Measurements from ENCODE around the gene MAP4.

MAP4 gene

DNA sequence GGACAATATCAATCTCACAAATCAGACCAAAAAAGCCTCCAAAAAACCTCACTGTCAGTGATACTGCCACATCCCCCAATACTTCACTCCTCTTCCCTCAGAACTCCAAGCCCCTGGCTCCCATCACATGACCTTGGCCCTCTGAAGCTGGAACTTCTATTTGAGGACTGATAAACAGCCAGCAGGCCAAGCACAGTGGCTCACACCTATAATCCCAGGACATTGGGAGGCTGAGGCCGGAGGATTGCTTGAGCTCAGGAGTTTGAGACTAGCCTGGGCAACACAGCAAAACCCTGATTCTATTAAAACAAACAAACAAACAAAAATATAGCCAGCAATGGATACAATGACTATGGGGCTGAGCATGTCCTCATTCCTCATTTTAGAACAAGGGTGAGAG lies 55.2 kb downstream of the MAP4 start:
- FAIRE-seq, result no peak

DNA sequence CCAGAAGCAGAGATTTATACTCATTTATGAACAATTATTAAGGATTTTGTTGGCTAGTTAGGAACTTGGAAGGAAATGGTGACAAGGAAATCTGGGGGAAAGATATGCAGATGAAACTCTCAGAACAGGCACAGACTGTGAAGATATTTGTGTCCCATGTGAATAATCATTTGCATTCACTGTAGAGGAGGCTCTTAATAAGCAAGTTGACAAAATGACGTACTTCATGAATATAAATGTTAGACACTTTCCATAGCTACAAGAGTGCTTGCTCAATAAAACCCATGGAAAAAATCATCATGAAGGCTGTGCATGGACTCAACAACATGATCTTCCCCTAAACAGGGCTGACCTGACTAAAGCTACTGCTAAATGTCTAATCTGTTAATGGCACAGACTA lies 59.7 kb downstream of the MAP4 start:
- no peak for FAIRE-seq

DNA sequence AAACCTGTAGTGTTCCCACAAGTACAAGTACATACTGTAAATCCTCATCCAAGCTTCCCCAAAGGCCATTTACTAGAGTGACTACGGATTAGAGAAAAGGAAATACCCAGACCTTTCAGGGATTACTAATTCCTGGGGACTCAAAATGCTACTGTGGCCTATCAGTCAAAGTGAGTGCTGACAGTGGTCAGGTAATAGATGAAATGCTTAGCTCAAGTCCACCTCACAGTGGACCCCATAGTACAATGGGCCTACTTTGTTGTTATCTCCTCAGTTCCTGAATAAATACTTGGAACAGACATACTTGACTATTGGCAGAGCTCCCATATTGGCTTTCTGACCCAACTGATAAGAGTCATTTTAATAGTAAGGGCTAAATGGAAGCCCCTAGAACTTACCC lies 61.6 kb downstream of the MAP4 start:
- no peak for FAIRE-seq

DNA sequence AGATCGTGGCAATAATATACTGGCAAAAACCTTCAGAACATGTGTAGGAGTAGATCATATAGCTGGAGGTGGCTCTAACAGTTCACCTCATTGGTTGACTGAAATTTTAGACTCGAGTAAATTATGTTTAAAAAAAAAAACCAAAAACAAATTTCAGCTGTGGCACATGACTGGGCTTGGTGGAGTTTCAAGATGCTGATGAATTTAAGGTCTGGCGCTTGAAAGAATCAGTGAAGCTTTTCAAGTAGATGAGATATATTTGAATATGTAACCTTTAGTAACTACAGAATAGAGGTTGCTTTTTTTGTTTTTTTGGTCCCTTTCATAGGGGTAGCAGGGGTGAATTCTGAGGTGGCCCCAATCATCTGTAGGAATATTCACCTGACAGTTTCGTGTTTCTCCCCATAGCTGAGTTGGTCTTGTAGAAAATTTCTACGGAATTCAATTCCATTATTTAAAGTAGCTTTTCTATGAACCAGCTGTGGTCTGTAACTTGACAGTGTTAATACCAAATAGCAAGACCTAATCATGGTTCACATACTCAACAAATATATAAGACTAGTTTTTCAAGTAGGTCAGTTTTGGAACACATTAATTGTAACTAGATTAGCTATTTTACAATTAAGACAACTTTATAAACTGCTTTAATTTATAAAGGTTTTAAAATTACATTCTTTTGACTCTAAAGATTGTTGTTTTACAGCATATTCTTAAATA lies 65.6 kb downstream of the MAP4 start:
- no peak for FAIRE-seq

GRCh38 chr3:47949979-47950378 lies 66.2 kb downstream of the MAP4 start:
- FAIRE-seq, result no peak

GRCh38 chr3:47940232-47940631 lies 76.0 kb downstream of the MAP4 start:
- FAIRE-seq, result no peak

- FAIRE-seq, result no peak
Observed at GRCh38 chr3:47932421-47932820, 83.8 kb downstream of the MAP4 start.

GRCh38 chr3:47930979-47931378 lies 85.2 kb downstream of the MAP4 start:
- no peak for FAIRE-seq

- FAIRE-seq, result no peak
Observed at GRCh38 chr3:47916696-47917095, 99.5 kb downstream of the MAP4 start.

- FAIRE-seq, result no peak
Observed at GRCh38 chr3:47916201-47916600, 100.0 kb downstream of the MAP4 start.

GRCh38 chr3:47912006-47912504 lies 104.2 kb downstream of the MAP4 start:
- no peak for FAIRE-seq

GRCh38 chr3:47910777-47911440 lies 105.3 kb downstream of the MAP4 start:
- FAIRE-seq, result no peak

- no peak for FAIRE-seq
Observed at GRCh38 chr3:47910233-47910632, 106.0 kb downstream of the MAP4 start.

GRCh38 chr3:47909607-47910006 lies 106.6 kb downstream of the MAP4 start:
- FAIRE-seq, result no peak

GRCh38 chr3:47908744-47909143 lies 107.5 kb downstream of the MAP4 start:
- FAIRE-seq, result no peak

GRCh38 chr3:47907784-47908183 lies 108.4 kb downstream of the MAP4 start:
- no peak for FAIRE-seq

- no peak for FAIRE-seq
Observed at GRCh38 chr3:47902746-47903145, 113.5 kb downstream of the MAP4 start.

GRCh38 chr3:47901280-47901833 lies 114.9 kb downstream of the MAP4 start:
- FAIRE-seq, result no peak

DNA sequence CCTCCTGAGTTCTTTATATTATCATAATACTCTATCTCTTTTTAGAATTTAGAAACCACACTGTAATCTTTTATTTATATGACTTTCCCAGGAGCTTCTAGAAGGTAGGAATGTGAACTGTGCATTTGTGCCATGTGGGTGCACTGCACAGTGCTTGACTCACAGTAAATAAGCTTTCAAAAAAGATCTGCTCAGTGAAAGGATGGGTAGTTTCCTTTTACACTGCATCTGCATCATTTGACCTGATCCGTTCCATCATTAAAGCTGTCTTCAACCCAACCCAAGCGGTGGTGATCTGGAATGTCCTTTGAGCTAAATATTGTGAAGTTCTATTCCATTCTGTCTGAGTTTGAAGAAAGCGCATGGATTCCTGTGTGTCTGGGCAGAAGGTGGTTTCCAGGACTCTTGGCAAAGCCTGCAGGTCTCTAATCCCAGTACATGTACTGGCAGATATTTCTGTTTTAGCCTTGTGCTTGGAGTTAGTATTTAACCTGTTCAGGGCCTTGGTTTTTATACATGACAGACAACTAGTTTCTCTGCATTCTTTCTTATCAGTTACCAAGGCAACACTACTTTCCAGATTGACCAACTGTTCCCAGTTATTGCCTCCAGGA lies 116.6 kb downstream of the MAP4 start:
- FAIRE-seq, result no peak

DNA sequence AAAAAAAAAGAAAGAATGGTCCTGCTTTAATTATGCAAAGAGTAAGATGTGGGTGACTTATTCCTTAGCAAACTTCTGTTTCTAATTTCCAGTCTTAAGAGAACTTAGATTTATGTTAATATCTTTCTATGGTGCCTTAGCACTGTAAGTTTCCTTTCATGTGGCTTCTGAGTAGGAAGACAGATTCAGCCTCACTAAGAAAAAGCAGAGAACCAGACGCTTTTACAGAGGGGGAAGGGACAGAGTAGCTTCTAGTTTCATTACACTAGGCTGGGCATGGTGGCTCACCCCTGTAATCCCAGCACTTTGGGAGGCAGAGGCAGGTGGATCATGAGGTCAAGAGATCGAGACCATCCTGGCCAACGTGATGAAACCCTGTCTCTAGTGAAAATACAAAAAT lies 118.3 kb downstream of the MAP4 start:
- FAIRE-seq, result no peak

GRCh38 chr3:47896736-47897135 lies 119.5 kb downstream of the MAP4 start:
- no peak for FAIRE-seq

DNA sequence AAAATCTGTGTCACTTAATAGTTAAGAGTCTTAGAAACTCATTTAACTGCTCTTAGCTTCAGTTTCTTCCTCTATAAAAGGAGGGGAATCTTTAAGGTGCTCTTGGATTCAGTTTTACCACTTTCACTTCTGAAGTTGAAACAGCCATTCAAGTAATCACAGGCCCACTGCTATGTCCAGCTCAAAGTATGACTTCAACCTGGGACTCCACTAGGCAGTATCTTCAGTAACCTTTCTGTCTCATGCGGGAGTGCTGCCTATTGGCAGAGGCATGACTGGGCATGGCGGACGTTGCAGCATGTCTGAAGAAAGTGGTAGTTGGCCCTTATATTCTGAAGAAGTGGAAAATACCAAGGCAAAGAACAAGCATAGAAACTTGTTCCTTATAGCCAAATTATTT lies 121.0 kb downstream of the MAP4 start:
- no peak for FAIRE-seq

DNA sequence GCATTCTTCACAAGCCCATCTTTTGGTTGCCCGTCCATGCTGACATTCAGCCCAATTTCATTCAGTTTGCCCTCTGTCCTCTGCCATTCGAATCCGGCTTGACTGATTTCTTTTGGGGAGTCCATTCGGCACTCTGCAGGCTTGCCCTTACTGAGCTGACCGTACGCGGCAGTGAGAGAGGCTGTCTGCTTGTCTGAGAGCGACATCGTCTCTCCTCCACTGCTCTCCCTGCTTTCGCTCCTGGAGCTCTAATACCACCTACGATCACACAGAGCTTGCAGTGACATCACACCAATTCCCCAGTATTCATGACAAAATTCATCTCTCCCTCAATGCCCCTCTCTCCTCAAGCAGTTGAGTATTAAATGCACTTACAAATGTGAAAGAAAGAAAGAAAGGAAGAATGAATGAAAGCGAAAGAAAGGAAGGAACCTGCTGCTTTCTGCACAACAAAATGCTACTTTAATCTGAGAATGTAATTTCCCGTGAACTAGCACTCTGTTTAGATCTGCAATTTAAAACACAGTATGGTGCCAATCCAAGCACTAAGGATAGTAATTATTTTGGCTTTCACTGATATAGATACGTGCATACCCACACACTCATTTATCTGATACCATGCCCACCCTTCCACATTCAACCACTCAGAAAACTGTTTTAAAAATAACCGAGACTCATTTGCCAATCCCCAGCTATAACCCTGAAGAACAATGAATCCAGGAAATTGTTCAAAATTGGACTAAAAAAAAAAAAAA lies 123.8 kb downstream of the MAP4 start:
- FAIRE-seq, result no peak

Data from colon (tissue), 2 donors.